ENCODE measurements around the gene TMEM128.
"Not testable (repeated sequence)": the region's sequence is repeated elsewhere in the genome, so short reads cannot be mapped to it uniquely, and the experiment has no call there.

Gene TMEM128

GRCh38 chr4:4227510-4228355 is 20.3 kb downstream of the TMEM128 start:
- Mint-ChIP-seq H3K36me3 (peaks cover 5% of the 10 kb centered on the region), H3K4me3 (no peak overlapping the region), H3K9me3 (peaks cover 7% of the 10 kb centered on the region), H3K27me3 (peaks cover 69% of the 10 kb centered on the region), H3K4me1 (peaks cover 10% of the 10 kb centered on the region), H3K27ac (no peak overlapping the region)
- ATAC-seq, result no peak

GRCh38 chr4:4226606-4227438 is 21.2 kb downstream of the TMEM128 start, which contains the start of gene OTOP1:
Gene OTOP1 (minus strand): TSS chr4:4226929. CDS start chr4:4226864, 65 bp downstream.
- H3K4me3 Mint-ChIP-seq, result peak within 1 kb of the TSS; percentile 13
- H3K27ac Mint-ChIP-seq, result no peak within 1 kb of the TSS
- H3K4me1 Mint-ChIP-seq, result peaks cover 10% of the 10 kb centered on the region
- H3K36me3 Mint-ChIP-seq, result peaks cover 5% of the 10 kb centered on the region
- H3K9me3 Mint-ChIP-seq, result peaks cover 5% of the 10 kb centered on the region
- ATAC-seq, result no peak
- peaks cover 76% of the 10 kb centered on the region for H3K27me3 Mint-ChIP-seq

GRCh38 chr4:4225915-4226605 is 22.0 kb downstream of the TMEM128 start:
- peaks cover 10% of the 10 kb centered on the region for H3K4me1 Mint-ChIP-seq
- no peak for ATAC-seq
- peaks cover 81% of the 10 kb centered on the region for H3K27me3 Mint-ChIP-seq
- peak overlapping the region; percentile 13 for H3K4me3 Mint-ChIP-seq
- no peak overlapping the region for H3K27ac Mint-ChIP-seq
- H3K9me3 Mint-ChIP-seq, result peaks cover 5% of the 10 kb centered on the region
- peaks cover 5% of the 10 kb centered on the region for H3K36me3 Mint-ChIP-seq

GRCh38 chr4:4217113-4217512 is 30.9 kb downstream of the TMEM128 start:
- Mint-ChIP-seq H3K27me3 (peaks cover 45% of the 10 kb centered on the region), H3K9me3 (no peaks in the 10 kb centered on the region), H3K4me3 (no peak overlapping the region), H3K36me3 (no peaks in the 10 kb centered on the region), H3K4me1 (no peaks in the 10 kb centered on the region), H3K27ac (no peak overlapping the region)
- ATAC-seq, result no peak

GRCh38 chr4:4216648-4217047 is 31.4 kb downstream of the TMEM128 start:
- peaks cover 41% of the 10 kb centered on the region for H3K27me3 Mint-ChIP-seq
- H3K9me3 Mint-ChIP-seq, result no peaks in the 10 kb centered on the region
- H3K36me3 Mint-ChIP-seq, result no peaks in the 10 kb centered on the region

GRCh38 chr4:4213674-4214073 is 34.3 kb downstream of the TMEM128 start:
- not testable (repeated sequence) for H3K4me3 Mint-ChIP-seq, H3K27ac Mint-ChIP-seq, ATAC-seq

More at GRCh38 chr4:4216648-4217047, 31.4 kb downstream of the TMEM128 start:
- Mint-ChIP-seq H3K27ac (no peak overlapping the region), H3K4me1 (no peaks in the 10 kb centered on the region), H3K4me3 (no peak overlapping the region)
- no peak for ATAC-seq

GRCh38 chr4:4206204-4206603 is 41.8 kb downstream of the TMEM128 start:
- no peak for ATAC-seq
- no peaks in the 10 kb centered on the region for H3K36me3 Mint-ChIP-seq
- H3K27ac Mint-ChIP-seq, result no peak overlapping the region
- H3K4me3 Mint-ChIP-seq, result no peak overlapping the region
- peaks cover 49% of the 10 kb centered on the region for H3K27me3 Mint-ChIP-seq
- peaks cover 6% of the 10 kb centered on the region for H3K9me3 Mint-ChIP-seq
- H3K4me1 Mint-ChIP-seq, result no peaks in the 10 kb centered on the region

More at GRCh38 chr4:4213674-4214073, 34.3 kb downstream of the TMEM128 start:
- not testable (repeated sequence) for H3K4me1 Mint-ChIP-seq, H3K36me3 Mint-ChIP-seq, H3K9me3 Mint-ChIP-seq
- peaks cover 58% of the 10 kb centered on the region for H3K27me3 Mint-ChIP-seq

- no peak for ATAC-seq
- H3K4me3 Mint-ChIP-seq, result no peak overlapping the region
- H3K27ac Mint-ChIP-seq, result no peak overlapping the region
- H3K4me1 Mint-ChIP-seq, result no peaks in the 10 kb centered on the region
- H3K36me3 Mint-ChIP-seq, result no peaks in the 10 kb centered on the region
- H3K27me3 Mint-ChIP-seq, result peaks cover 34% of the 10 kb centered on the region
- peaks cover 6% of the 10 kb centered on the region for H3K9me3 Mint-ChIP-seq
Observed at GRCh38 chr4:4204401-4204745, 43.6 kb downstream of the TMEM128 start.

- H3K27ac Mint-ChIP-seq, result no peak overlapping the region
- no peaks in the 10 kb centered on the region for H3K36me3 Mint-ChIP-seq
- H3K27me3 Mint-ChIP-seq, result peaks cover 32% of the 10 kb centered on the region
- H3K4me3 Mint-ChIP-seq, result no peak overlapping the region
- H3K4me1 Mint-ChIP-seq, result no peaks in the 10 kb centered on the region
- peaks cover 6% of the 10 kb centered on the region for H3K9me3 Mint-ChIP-seq
- ATAC-seq, result no peak
Observed at GRCh38 chr4:4203688-4204400, 44.2 kb downstream of the TMEM128 start.

GRCh38 chr4:4202510-4202909 is 45.5 kb downstream of the TMEM128 start:
- no peaks in the 10 kb centered on the region for H3K36me3 Mint-ChIP-seq
- H3K27me3 Mint-ChIP-seq, result peaks cover 32% of the 10 kb centered on the region
- ATAC-seq, result no peak
- peaks cover 6% of the 10 kb centered on the region for H3K9me3 Mint-ChIP-seq
- no peak overlapping the region for H3K27ac Mint-ChIP-seq
- H3K4me1 Mint-ChIP-seq, result no peaks in the 10 kb centered on the region
- no peak overlapping the region for H3K4me3 Mint-ChIP-seq

GRCh38 chr4:4200624-4201023 is 47.4 kb downstream of the TMEM128 start:
- Mint-ChIP-seq H3K27ac (no peak overlapping the region), H3K27me3 (peaks cover 38% of the 10 kb centered on the region), H3K9me3 (no peaks in the 10 kb centered on the region), H3K36me3 (no peaks in the 10 kb centered on the region), H3K4me1 (no peaks in the 10 kb centered on the region), H3K4me3 (no peak overlapping the region)
- ATAC-seq, result no peak

GRCh38 chr4:4195354-4195753 is 52.7 kb downstream of the TMEM128 start:
- Mint-ChIP-seq H3K4me3 (no peak overlapping the region), H3K9me3 (no peaks in the 10 kb centered on the region), H3K36me3 (no peaks in the 10 kb centered on the region), H3K27me3 (peaks cover 68% of the 10 kb centered on the region), H3K27ac (no peak overlapping the region), H3K4me1 (peaks cover 7% of the 10 kb centered on the region)
- ATAC-seq, result no peak

GRCh38 chr4:4188557-4188956 is 59.5 kb downstream of the TMEM128 start:
- not testable (repeated sequence) for H3K27ac Mint-ChIP-seq, H3K4me3 Mint-ChIP-seq, H3K4me1 Mint-ChIP-seq, H3K36me3 Mint-ChIP-seq, H3K9me3 Mint-ChIP-seq, ATAC-seq
- peaks cover 63% of the 10 kb centered on the region for H3K27me3 Mint-ChIP-seq

Data from stimulated activated memory B cell treated with anti-CD40 and anti-IgM and Interleukin-4, amounts not matched to agents 10 μg/mL and 1 μg/mL and 100 μg/mL, for 72 hours (primary cell).